Smooth muscle cell (in vitro differentiated cells): ENCODE data around the gene EXOC1. TPM values are rescaled to one million over a fixed set of nuclear protein-coding genes. Genes with fewer than 3 reads are reported as not detected.

Source experiments
- DNase-seq: peaks from one replicate; lab custom pipeline; 2025; ENCODE audit not compliant: unreplicated experiment; lab: John Stamatoyannopoulos, UW
- H2AFZ ChIP-seq: fragments of 200-600 bp; sonication (generic); 2 replicates; pipeline ENCODE4 v1.6.0; 2016; ENCODE audit warnings: antibody characterized with exemption, low read depth, mild to moderate bottlenecking
- H3F3A ChIP-seq: fragments of 200-600 bp; sonication (generic); 2 replicates; pipeline ENCODE4 v1.6.0; 2017; ENCODE audit warnings: antibody characterized with exemption, low read depth
- H3K27ac ChIP-seq: fragments of 200-600 bp; sonication (generic); 2 replicates; pipeline ENCODE4 v1.5.1; 2016; ENCODE audit warnings: low read depth, mild to moderate bottlenecking
- H3K27me3 ChIP-seq: fragments of 200-600 bp; sonication (generic); 2 replicates; pipeline ENCODE4 v1.6.1; 2016; ENCODE audit warnings: low read depth, mild to moderate bottlenecking
- H3K36me3 ChIP-seq: fragments of 200-600 bp; sonication (generic); 2 replicates; pipeline ENCODE4 v1.5.1; 2016; ENCODE audit warnings: low read depth
- H3K4me1 ChIP-seq: fragments of 200-600 bp; sonication (generic); 2 replicates; pipeline ENCODE4 v1.5.1; 2016; ENCODE audit warnings: low read depth
- H3K4me2 ChIP-seq: fragments of 200-600 bp; sonication (generic); 2 replicates; pipeline ENCODE4 v1.6.0; 2016; ENCODE audit warnings: mild to moderate bottlenecking
- H3K4me3 ChIP-seq: fragments of 200-600 bp; sonication (generic); 2 replicates; pipeline ENCODE4 v1.5.1; 2016; ENCODE audit warnings: mild to moderate bottlenecking
- H3K79me2 ChIP-seq: fragments of 200-600 bp; sonication (generic); 2 replicates; pipeline ENCODE4 v1.6.0; 2016; ENCODE audit warnings: low read depth, mild to moderate bottlenecking
- H3K9ac ChIP-seq: fragments of 200-600 bp; sonication (generic); 2 replicates; pipeline ENCODE4 v1.6.0; 2016; ENCODE audit warnings: low read depth
- H3K9me3 ChIP-seq: fragments of 200-600 bp; sonication (generic); replicated peaks from 2 replicates; pipeline ENCODE4 v1.5.1; 2016; ENCODE audit warnings: low read depth
- H4K20me1 ChIP-seq: fragments of 200-600 bp; sonication (generic); 2 replicates; pipeline ENCODE4 v1.6.0; 2016; ENCODE audit warnings: low read depth
- WGBS: methylation state at CpG from one replicate; pipeline ENCODE4 v1.1.7; 2016; ENCODE audit warnings: low lambda C conversion rate; 5-methylcytosine and 5-hydroxymethylcytosine counted together
- polyA plus RNA-seq: library from polyadenylated mRNA; unstranded; fragments of >200 nt; fragmentation: Nextera tagmentation; extraction: Ambion mirVana; gene quantifications from 2 replicates; pipeline ENCODE4 v1.2.1, GENCODE V29; 2016
- total RNA-seq: library from RNA; depleted of rRNA; stranded (reverse); fragments of >200 nt; gene quantifications from 2 replicates; pipeline ENCODE4 v1.2.3, GENCODE V29; 2014
- TF ChIP-seq, protein P1 (sequence below): fragments of 200-600 bp; sonication (generic); IDR thresholded peaks from 2 replicates; pipeline ENCODE4 v1.5.1; 2017; ENCODE audit warnings: borderline replicate concordance, mild to moderate bottlenecking, antibody characterized with exemption; ENCODE audit not compliant: insufficient read depth, poor library complexity, severe bottlenecking

The EXOC1 gene
- total and polyA plus RNA-seq, 2 experiments from 2014 or later, result 18.5 to 34.2 TPM

DNA sequence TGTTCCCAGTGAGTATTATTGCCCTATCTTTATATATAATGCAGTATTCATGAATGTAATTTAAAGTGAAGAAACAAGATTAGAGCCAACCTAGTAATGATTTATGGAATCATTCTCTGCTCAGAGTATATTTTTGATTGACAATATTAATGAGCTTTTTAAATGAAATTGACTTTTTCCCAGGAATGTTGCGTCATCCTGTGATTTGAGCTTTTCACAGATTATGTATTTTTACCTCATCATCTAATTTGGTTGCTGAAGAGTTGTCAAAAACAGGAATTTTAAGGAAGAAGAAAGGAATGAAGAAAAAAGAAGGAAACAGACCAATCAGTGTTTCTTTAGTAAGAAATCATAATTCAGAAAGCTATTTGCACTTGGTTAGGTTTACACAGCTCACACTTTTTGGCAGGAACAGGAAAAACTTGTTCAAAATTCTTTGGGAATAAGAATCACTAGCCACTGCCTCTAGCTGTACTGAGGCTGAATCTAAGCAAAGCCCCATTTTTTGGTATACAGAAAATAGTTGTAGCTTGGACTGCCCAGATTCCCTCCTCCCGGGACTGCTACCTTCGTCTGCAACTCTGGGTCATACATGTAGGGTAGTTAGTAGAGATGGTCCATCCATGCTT, 27.3 kb downstream of the EXOC1 start:
- Histone ChIP-seq H3K9ac (no peak overlapping the region), H3K4me3 (no peak overlapping the region), H2AFZ (no peak overlapping the region), H3K27ac (no peak overlapping the region), H3K4me1 (peaks cover 7% of the 10 kb centered on the region), H3K79me2 (no peaks in the 10 kb centered on the region), H3F3A (no peaks in the 10 kb centered on the region), H3K36me3 (peaks cover 9% of the 10 kb centered on the region), H3K9me3 (no peaks in the 10 kb centered on the region), H3K4me2 (no peak overlapping the region), H3K27me3 (no peaks in the 10 kb centered on the region), H4K20me1 (no peaks in the 10 kb centered on the region)
- DNase-seq, result no peak
- TF ChIP-seq, protein P1, sequence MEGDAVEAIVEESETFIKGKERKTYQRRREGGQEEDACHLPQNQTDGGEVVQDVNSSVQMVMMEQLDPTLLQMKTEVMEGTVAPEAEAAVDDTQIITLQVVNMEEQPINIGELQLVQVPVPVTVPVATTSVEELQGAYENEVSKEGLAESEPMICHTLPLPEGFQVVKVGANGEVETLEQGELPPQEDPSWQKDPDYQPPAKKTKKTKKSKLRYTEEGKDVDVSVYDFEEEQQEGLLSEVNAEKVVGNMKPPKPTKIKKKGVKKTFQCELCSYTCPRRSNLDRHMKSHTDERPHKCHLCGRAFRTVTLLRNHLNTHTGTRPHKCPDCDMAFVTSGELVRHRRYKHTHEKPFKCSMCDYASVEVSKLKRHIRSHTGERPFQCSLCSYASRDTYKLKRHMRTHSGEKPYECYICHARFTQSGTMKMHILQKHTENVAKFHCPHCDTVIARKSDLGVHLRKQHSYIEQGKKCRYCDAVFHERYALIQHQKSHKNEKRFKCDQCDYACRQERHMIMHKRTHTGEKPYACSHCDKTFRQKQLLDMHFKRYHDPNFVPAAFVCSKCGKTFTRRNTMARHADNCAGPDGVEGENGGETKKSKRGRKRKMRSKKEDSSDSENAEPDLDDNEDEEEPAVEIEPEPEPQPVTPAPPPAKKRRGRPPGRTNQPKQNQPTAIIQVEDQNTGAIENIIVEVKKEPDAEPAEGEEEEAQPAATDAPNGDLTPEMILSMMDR, result no peak
- 93% methylated on average over 3 of the region's 3 CpGs for WGBS

DNA sequence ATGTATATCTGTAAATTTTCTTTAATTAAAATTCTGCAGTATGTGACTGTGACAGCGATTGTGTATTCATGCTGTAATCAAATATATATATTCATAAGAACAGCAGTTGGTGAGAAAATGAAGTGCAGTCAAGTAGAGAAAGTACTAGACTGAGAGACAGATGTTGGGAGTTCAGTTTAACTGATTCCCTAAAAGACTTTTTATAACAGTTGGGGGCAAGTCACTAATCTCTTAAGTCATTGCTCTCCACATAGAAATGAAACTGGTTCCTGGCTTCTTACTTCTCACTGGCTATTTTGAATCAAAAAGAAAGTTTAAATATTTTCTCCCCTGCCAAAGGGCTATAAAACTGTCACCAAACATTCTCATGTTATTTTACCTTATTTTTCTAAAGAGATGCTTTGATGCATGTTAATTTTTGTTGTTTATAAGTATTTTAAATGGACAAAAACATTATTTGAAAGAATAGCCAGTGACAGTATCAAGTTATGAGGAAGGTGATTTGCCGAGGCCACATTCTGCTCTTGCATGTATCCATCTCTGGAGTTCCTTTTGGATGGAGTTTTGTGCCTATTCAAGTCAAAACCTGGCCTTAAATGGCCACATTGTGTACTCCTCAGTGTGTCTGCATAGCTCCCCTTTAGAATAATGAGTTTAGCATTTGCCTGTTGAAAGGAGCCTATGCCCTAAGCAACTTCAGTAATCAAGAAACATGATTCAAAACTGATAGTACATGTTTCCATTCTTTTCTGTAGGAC, 30.8 kb downstream of the EXOC1 start:
- Histone ChIP-seq H4K20me1 (no peaks in the 10 kb centered on the region), H3K4me3 (no peak overlapping the region), H3K4me2 (no peak overlapping the region), H3K9me3 (no peaks in the 10 kb centered on the region), H3K9ac (no peak overlapping the region), H3K36me3 (no peaks in the 10 kb centered on the region), H3K27ac (no peak overlapping the region), H3K79me2 (no peaks in the 10 kb centered on the region), H2AFZ (no peak overlapping the region), H3F3A (no peaks in the 10 kb centered on the region), H3K4me1 (peaks cover 7% of the 10 kb centered on the region), H3K27me3 (no peaks in the 10 kb centered on the region)
- WGBS, result 93% methylated on average over 2 of the region's 2 CpGs
- TF ChIP-seq, protein P1, result no peak
- DNase-seq, result no peak

DNA sequence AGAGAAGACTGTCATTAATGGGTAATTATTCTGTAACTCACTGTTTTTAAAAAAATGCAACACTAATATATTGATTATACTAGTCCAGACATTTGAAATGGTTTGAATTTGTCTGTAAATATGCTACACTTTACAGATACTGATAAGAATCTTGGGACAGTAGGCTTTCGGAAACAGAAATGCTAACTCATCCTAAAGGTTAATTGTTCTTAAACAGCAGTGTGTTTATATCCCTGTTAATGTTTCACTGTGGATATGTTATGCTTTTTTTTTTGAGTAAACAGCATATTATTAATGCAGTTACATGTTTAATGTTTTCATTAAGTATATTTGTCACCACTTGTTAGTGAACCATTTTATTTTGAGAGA, 31.4 kb downstream of the EXOC1 start:
- TF ChIP-seq, protein P1, result no peak
- H2AFZ ChIP-seq, result no peak overlapping the region
- no peaks in the 10 kb centered on the region for H3K9me3 ChIP-seq
- no peak overlapping the region for H3K4me3 ChIP-seq
- 74% methylated on average over 1 of the region's 1 CpG for WGBS
- H3K4me1 ChIP-seq, result peaks cover 7% of the 10 kb centered on the region
- DNase-seq, result no peak
- no peak overlapping the region for H3K9ac ChIP-seq
- no peaks in the 10 kb centered on the region for H3K79me2 ChIP-seq
- H3K4me2 ChIP-seq, result no peak overlapping the region
- H3K27ac ChIP-seq, result no peak overlapping the region
- H3K27me3 ChIP-seq, result no peaks in the 10 kb centered on the region
- no peaks in the 10 kb centered on the region for H3K36me3 ChIP-seq
- no peaks in the 10 kb centered on the region for H4K20me1 ChIP-seq
- H3F3A ChIP-seq, result no peaks in the 10 kb centered on the region
